Measurements from ENCODE around the gene AUTS2. TPM values are rescaled to one million over a fixed set of nuclear protein-coding genes. Genes with fewer than 3 reads are reported as not detected.

The AUTS2 gene
- total and polyA plus RNA-seq, 2 experiments from 2014 or later: 32.0 to 91.0 TPM

DNA sequence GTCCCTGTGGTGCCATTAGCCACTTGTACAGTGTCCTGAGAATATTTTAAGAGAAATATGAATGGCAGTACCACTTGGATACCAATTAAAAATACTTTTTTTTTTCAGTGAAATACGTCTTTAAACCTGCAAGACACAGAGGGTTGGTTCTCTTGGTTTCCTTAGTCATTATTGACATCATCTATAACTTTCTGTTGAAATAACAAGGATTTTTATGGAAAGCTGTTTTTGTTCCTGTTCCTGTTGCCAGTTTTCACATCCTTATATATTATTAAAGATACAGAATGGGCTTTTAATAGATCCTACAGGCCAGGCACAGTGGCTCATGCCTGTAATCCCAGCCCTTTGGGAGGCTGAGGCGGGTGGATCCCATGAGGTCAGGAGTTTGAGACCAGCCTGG lies 579.9 kb downstream of the AUTS2 start:
- ATAC-seq (no peak), DNase-seq (ENCODE audit: low spot score) (no peak)
- Mint-ChIP-seq H3K36me3 (ENCODE audit: low read depth) (no peaks in the 10 kb centered on the region), H3K4me1 (peaks cover 19% of the 10 kb centered on the region), H3K27me3 (ENCODE audit: insufficient read depth, low read depth, poor library complexity) (peaks cover 1% of the 10 kb centered on the region), H3K27ac (no peak overlapping the region), H3K4me3 (no peak overlapping the region), H3K9me3 (0 out of 3 replicates have a peak, but pooled peaks cover 3% of the 10 kb centered on the region)
- Histone ChIP-seq H3K27me3 (ENCODE audit: insufficient read depth) (no peaks in the 10 kb centered on the region), H3K9me2 (ENCODE audit: insufficient read depth) (0 out of 2 replicates have a peak, but pooled peaks cover 7% of the 10 kb centered on the region), H4K20me1 (replicated peaks; ENCODE audit: insufficient read depth) (no peaks in the 10 kb centered on the region), H3K79me2 (replicated peaks; ENCODE audit: insufficient read depth) (no peaks in the 10 kb centered on the region), H2AFZ (no peak overlapping the region), H3K4me1 (ENCODE audit: insufficient read depth) (peaks cover 10% of the 10 kb centered on the region), H3F3A (replicated peaks; ENCODE audit: low read depth) (no peaks in the 10 kb centered on the region), H3K4me3 (no peak overlapping the region), H3K36me3 (ENCODE audit: insufficient read depth) (no peaks in the 10 kb centered on the region), H3K27ac (ENCODE audit: low read depth) (no peak overlapping the region), H3K4me2 (no peak overlapping the region)
- no peak for TF ChIP-seq POLR2AphosphoS5 (IDR thresholded peaks at IDR 0.05; ENCODE audit: low read depth)
- TF ChIP-seq, protein P1, sequence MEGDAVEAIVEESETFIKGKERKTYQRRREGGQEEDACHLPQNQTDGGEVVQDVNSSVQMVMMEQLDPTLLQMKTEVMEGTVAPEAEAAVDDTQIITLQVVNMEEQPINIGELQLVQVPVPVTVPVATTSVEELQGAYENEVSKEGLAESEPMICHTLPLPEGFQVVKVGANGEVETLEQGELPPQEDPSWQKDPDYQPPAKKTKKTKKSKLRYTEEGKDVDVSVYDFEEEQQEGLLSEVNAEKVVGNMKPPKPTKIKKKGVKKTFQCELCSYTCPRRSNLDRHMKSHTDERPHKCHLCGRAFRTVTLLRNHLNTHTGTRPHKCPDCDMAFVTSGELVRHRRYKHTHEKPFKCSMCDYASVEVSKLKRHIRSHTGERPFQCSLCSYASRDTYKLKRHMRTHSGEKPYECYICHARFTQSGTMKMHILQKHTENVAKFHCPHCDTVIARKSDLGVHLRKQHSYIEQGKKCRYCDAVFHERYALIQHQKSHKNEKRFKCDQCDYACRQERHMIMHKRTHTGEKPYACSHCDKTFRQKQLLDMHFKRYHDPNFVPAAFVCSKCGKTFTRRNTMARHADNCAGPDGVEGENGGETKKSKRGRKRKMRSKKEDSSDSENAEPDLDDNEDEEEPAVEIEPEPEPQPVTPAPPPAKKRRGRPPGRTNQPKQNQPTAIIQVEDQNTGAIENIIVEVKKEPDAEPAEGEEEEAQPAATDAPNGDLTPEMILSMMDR (conservative IDR thresholded peaks at IDR 0.05; ENCODE audit: low read depth in 2 of 2): no peak
- no peak for TF ChIP-seq STAT1 (IDR thresholded peaks at IDR 0.05; ENCODE audit: unreplicated experiment)
- TF ChIP-seq JUNB (IDR thresholded peaks at IDR 0.05; ENCODE audit: unreplicated experiment): no peak
- TF ChIP-seq, protein P2, sequence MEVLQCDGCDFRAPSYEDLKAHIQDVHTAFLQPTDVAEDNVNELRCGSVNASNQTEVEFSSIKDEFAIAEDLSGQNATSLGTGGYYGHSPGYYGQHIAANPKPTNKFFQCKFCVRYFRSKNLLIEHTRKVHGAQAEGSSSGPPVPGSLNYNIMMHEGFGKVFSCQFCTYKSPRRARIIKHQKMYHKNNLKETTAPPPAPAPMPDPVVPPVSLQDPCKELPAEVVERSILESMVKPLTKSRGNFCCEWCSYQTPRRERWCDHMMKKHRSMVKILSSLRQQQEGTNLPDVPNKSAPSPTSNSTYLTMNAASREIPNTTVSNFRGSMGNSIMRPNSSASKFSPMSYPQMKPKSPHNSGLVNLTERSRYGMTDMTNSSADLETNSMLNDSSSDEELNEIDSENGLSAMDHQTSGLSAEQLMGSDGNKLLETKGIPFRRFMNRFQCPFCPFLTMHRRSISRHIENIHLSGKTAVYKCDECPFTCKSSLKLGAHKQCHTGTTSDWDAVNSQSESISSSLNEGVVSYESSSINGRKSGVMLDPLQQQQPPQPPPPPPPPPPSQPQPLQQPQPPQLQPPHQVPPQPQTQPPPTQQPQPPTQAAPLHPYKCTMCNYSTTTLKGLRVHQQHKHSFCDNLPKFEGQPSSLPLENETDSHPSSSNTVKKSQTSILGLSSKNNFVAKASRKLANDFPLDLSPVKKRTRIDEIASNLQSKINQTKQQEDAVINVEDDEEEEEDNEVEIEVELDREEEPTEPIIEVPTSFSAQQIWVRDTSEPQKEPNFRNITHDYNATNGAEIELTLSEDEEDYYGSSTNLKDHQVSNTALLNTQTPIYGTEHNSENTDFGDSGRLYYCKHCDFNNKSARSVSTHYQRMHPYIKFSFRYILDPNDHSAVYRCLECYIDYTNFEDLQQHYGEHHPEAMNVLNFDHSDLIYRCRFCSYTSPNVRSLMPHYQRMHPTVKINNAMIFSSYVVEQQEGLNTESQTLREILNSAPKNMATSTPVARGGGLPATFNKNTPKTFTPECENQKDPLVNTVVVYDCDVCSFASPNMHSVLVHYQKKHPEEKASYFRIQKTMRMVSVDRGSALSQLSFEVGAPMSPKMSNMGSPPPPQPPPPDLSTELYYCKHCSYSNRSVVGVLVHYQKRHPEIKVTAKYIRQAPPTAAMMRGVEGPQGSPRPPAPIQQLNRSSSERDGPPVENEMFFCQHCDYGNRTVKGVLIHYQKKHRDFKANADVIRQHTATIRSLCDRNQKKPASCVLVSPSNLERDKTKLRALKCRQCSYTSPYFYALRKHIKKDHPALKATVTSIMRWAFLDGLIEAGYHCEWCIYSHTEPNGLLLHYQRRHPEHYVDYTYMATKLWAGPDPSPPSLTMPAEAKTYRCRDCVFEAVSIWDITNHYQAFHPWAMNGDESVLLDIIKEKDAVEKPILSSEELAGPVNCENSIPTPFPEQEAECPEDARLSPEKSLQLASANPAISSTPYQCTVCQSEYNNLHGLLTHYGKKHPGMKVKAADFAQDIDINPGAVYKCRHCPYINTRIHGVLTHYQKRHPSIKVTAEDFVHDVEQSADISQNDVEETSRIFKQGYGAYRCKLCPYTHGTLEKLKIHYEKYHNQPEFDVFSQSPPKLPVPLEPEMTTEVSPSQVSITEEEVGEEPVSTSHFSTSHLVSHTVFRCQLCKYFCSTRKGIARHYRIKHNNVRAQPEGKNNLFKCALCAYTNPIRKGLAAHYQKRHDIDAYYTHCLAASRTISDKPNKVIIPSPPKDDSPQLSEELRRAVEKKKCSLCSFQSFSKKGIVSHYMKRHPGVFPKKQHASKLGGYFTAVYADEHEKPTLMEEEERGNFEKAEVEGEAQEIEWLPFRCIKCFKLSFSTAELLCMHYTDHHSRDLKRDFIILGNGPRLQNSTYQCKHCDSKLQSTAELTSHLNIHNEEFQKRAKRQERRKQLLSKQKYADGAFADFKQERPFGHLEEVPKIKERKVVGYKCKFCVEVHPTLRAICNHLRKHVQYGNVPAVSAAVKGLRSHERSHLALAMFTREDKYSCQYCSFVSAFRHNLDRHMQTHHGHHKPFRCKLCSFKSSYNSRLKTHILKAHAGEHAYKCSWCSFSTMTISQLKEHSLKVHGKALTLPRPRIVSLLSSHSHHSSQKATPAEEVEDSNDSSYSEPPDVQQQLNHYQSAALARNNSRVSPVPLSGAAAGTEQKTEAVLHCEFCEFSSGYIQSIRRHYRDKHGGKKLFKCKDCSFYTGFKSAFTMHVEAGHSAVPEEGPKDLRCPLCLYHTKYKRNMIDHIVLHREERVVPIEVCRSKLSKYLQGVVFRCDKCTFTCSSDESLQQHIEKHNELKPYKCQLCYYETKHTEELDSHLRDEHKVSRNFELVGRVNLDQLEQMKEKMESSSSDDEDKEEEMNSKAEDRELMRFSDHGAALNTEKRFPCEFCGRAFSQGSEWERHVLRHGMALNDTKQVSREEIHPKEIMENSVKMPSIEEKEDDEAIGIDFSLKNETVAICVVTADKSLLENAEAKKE (CRISPR knock-in tag; IDR thresholded peaks at IDR 0.05): no peak
- TF ChIP-seq ZNF114 (CRISPR knock-in tag; IDR thresholded peaks at IDR 0.05): no peak
- TF ChIP-seq CREB1 (CRISPR knock-in tag; IDR thresholded peaks at IDR 0.05; ENCODE audit: low read depth): no peak
- no peak for TF ChIP-seq ZNF331 (CRISPR knock-in tag; IDR thresholded peaks at IDR 0.05; ENCODE audit: low read depth)
- TF ChIP-seq EZH2phosphoT487 (IDR thresholded peaks at IDR 0.05; ENCODE audit: unreplicated experiment): no peak
- no peak for TF ChIP-seq EZH2 (IDR thresholded peaks at IDR 0.05; ENCODE audit: low read depth, unreplicated experiment)
- no peak for TF ChIP-seq NANOG (IDR thresholded peaks at IDR 0.05; ENCODE audit: borderline replicate concordance)
- TF ChIP-seq, protein P3, sequence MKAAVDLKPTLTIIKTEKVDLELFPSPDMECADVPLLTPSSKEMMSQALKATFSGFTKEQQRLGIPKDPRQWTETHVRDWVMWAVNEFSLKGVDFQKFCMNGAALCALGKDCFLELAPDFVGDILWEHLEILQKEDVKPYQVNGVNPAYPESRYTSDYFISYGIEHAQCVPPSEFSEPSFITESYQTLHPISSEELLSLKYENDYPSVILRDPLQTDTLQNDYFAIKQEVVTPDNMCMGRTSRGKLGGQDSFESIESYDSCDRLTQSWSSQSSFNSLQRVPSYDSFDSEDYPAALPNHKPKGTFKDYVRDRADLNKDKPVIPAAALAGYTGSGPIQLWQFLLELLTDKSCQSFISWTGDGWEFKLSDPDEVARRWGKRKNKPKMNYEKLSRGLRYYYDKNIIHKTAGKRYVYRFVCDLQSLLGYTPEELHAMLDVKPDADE (IDR thresholded peaks at IDR 0.05): no peak
- TF ChIP-seq, protein P4, sequence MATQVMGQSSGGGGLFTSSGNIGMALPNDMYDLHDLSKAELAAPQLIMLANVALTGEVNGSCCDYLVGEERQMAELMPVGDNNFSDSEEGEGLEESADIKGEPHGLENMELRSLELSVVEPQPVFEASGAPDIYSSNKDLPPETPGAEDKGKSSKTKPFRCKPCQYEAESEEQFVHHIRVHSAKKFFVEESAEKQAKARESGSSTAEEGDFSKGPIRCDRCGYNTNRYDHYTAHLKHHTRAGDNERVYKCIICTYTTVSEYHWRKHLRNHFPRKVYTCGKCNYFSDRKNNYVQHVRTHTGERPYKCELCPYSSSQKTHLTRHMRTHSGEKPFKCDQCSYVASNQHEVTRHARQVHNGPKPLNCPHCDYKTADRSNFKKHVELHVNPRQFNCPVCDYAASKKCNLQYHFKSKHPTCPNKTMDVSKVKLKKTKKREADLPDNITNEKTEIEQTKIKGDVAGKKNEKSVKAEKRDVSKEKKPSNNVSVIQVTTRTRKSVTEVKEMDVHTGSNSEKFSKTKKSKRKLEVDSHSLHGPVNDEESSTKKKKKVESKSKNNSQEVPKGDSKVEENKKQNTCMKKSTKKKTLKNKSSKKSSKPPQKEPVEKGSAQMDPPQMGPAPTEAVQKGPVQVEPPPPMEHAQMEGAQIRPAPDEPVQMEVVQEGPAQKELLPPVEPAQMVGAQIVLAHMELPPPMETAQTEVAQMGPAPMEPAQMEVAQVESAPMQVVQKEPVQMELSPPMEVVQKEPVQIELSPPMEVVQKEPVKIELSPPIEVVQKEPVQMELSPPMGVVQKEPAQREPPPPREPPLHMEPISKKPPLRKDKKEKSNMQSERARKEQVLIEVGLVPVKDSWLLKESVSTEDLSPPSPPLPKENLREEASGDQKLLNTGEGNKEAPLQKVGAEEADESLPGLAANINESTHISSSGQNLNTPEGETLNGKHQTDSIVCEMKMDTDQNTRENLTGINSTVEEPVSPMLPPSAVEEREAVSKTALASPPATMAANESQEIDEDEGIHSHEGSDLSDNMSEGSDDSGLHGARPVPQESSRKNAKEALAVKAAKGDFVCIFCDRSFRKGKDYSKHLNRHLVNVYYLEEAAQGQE (IDR thresholded peaks at IDR 0.05; ENCODE audit: unreplicated experiment): no peak

Measured in GM23338 (cell line).